H7 (cell line): ENCODE results near the gene CD177. TPM values are rescaled to one million over a fixed set of nuclear protein-coding genes. Genes with fewer than 3 reads are reported as not detected.
A peak's percentile ranks its signal among the peaks of the same experiment; 100 is the strongest.
"Not testable (repeated sequence)": the region's sequence is repeated elsewhere in the genome, so short reads cannot be mapped to it uniquely, and the experiment has no call there.

Experiments used
- DNase-seq: peaks from one replicate; pipeline ENCODE4 v3.0.0; 2012
- H3K27me3 ChIP-seq: 2 replicates; pipeline ENCODE4 v1.6.0; 2011; ENCODE audit warnings: mild to moderate bottlenecking, low read length; ENCODE audit not compliant: control insufficient read depth, insufficient read depth
- H3K36me3 ChIP-seq: replicated peaks from 2 replicates; pipeline ENCODE4 v1.5.1; 2011; ENCODE audit warnings: low read length; ENCODE audit not compliant: control insufficient read depth, insufficient read depth
- H3K4me3 ChIP-seq: 2 replicates; pipeline ENCODE4 v1.5.1; 2011; ENCODE audit warnings: low read depth, mild to moderate bottlenecking, control low read depth, low read length, moderate library complexity; ENCODE audit not compliant: insufficient read depth
- total RNA-seq: library from RNA; depleted of rRNA; stranded (reverse); fragments of >200 nt; shearing (Covaris generic); gene quantifications from 2 replicates; pipeline ENCODE4 v1.2.3, GENCODE V29; 2014

Gene CD177
- total RNA-seq, 1 experiment from 2014 or later, result 2.7 TPM

DNA sequence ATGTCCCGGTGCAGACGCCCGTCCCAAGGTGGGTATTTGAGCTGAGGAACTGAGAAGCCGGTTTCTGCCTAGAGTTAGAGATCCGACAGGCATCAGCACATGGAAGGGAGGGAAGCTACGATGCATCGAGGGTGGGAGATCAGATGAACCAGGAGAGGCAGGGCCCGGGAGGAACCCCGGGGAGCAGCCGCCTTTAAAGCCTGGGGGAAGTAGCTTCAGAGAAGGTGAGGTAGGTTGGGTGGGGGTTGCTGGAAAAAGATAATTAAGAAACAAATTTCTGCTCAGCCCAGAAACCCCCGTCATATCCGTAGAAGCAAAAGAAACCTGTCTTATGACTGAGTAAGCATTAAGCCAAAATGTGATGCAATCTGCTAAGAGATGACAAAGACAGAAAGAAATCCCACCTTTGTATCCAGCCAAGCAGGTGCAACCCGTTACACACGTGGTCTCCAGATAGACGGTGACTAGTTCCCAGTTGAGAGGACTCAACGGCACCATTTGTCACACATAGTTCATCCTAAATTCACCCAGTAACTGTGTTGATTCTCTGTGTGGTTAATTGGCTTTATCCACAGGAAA is 9.1 kb upstream of the CD177 start:
- not testable (repeated sequence) for H3K27me3 ChIP-seq, DNase-seq, H3K36me3 ChIP-seq, H3K4me3 ChIP-seq

DNA sequence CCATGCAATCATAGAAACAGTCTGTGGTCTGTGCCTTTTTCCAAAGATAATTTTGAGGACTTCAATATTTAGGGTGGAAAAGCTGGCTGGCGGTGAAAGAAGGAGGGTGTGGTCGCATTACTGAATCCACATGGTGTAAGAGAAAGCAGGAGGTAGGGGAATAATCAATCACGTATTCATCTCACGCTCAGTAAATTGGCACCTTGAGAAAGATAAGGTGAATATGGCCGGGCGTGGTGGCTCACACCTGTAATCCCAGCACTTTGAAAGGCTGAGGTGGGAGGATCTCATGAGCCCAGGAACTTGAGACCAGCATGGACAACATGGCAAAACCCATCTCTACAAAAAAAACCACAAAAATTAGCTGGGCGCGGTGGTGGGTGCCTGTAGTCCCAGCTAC is 3.7 kb upstream of the CD177 start:
- DNase-seq, H3K36me3 ChIP-seq, H3K27me3 ChIP-seq, H3K4me3 ChIP-seq: not testable (repeated sequence)

DNA sequence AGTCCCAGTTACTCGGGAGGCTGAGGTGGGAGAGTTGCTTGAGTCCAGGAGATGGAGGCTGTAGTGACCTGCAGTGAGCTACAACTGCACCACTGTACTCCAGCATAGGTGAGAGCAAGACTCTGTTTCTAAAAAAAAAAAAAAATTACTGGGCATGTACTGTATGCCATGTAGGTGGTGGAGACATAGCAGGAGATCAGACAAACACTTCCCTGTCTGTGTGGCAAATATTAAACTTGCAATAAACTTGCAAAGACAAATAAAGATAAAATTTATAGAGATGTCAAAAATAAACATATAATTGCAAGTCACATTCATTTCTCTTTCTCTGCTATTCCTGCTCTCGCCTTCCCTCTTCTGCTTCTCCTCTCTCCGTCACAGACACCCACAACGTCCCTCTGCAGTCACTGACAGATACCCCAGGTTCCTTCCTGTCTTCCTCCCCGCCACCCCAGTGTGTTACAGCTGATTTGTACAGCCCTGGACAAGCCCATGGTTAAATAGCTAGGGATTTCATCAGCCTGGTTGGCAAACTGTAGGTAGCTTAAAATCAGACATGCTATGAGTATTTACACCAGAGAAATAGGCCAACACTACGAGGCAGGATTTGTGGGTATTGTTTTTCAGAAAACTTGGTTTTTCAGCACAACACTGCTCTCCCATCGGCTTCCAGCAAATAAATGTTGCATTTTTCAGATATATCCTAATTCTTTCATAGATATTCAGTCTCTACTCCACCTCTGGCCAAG is 1.3 kb upstream of the CD177 start:
- H3K4me3 ChIP-seq, result no peak overlapping the region
- H3K36me3 ChIP-seq, result no peaks in the 10 kb centered on the region
- no peak for DNase-seq
- H3K27me3 ChIP-seq, result peaks cover 8% of the 10 kb centered on the region

DNA sequence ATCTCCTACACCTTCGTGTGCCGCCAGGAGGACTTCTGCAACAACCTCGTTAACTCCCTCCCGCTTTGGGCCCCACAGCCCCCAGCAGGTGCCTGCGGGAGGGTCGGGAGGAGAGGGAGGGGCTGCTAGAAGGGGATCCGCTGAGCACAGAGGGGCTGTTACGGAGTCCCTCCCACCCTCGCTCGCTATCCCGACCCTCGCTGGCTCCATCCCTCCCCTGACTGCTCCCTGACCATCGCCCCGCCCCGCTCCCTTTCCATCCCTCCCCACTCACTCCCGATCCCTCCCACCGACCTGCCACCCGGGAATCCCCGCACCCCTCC is 780 bp downstream of the CD177 start:
- Histone ChIP-seq H3K36me3 (no peaks in the 10 kb centered on the region), H3K27me3 (peaks cover 8% of the 10 kb centered on the region), H3K4me3 (peak overlapping the region; percentile 70)
- DNase-seq, result peak; percentile 91

DNA sequence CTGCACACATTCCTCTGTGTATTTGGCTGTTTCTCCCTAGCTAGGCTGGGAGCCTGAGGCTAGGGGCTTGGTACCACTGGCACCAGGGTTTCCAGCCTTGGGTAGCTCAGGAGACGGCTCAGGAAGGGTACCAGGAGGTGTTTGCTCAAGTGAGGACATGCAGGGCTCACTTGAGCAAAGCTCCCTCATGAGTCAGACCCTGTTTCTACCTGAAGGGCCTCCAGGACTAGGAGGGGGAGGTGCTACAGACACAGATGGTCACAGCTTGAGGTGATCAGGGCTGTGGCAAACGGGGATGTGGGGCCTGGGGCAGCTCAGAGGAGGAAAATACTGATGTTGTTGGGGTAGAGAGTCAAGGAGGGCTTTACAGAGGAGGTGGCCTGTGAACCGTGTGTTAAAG is 3.3 kb downstream of the CD177 start:
- not testable (repeated sequence) for H3K27me3 ChIP-seq, DNase-seq, H3K4me3 ChIP-seq

DNA sequence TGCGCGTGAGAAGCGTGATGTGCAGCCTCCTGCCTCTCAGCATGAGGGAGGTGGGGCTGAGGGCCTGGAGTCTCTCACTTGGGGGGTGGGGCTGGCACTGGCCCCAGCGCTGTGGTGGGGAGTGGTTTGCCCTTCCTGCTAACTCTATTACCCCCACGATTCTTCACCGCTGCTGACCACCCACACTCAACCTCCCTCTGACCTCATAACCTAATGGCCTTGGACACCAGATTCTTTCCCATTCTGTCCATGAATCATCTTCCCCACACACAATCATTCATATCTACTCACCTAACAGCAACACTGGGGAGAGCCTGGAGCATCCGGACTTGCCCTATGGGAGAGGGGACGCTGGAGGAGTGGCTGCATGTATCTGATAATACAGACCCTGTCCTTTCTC is 8.7 kb downstream of the CD177 start:
- no peak overlapping the region for H3K4me3 ChIP-seq
- DNase-seq, result no peak
- no peaks in the 10 kb centered on the region for H3K36me3 ChIP-seq
- no peaks in the 10 kb centered on the region for H3K27me3 ChIP-seq

More for the DNA sequence above, 3.3 kb downstream of the CD177 start:
- not testable (repeated sequence) for H3K36me3 ChIP-seq

DNA sequence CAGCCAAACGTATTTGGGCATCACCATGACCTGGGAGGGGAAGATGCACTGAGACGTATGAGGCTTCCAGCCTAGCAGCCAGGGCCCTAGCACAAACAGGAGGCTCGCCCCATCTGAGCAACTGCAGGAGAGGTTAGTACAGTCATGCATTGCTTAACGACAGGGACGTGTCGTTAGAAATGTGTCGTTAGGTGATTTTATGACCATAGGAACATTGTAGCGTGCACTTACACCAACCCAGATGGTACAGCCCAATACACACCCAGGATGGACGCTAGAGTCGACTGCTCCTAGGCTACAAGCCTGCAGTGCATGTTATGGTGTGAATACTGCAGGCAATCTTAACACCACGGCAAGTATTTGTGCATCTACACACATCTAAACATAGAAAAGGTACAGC is 9.3 kb downstream of the CD177 start:
- H3K36me3 ChIP-seq, result no peaks in the 10 kb centered on the region
- no peaks in the 10 kb centered on the region for H3K27me3 ChIP-seq
- no peak overlapping the region for H3K4me3 ChIP-seq
- DNase-seq, result no peak

DNA sequence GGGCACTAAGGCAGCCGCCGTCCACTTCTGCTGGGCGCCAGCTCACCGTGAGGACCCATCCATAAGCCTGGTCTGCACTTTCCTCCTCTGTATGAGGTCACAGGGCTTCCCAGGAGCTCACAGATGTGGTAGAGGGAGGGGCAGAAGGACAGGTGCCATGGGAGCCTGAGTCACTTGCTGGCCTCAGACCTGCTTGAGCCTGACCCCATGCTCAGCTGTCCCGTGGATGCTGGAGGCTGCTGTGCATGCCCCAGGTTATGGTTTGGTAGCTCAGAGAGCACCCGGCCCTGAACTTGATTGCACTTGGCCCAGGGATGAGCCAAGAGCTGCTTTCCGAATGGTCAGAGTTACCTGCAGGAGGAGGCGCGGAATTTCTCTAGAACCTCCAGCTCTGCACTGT is 12.2 kb downstream of the CD177 start:
- DNase-seq, H3K36me3 ChIP-seq, H3K27me3 ChIP-seq, H3K4me3 ChIP-seq: not testable (repeated sequence)

DNA sequence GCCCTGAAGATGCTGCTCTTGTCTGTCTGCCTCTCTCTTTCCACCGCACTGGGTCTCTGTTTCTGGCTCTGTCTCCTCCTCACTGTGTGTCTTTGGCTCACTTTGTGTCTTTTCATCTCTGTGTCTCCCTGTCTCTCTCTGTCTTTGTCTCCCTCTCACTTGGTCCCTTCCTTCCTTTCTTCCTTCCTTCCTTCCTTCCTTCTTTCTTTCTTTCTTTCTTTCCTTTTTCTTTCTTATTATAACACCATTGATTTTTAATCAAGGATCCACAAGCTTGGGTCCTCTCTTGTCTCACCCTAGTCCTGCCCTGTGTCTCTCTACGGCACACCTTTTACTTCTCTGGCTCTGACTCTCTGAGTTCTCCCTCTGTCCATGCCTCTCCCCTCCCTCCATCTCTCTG is 14.3 kb downstream of the CD177 start:
- no peak for DNase-seq
- H3K4me3 ChIP-seq, result no peak overlapping the region
- no peaks in the 10 kb centered on the region for H3K27me3 ChIP-seq
- no peaks in the 10 kb centered on the region for H3K36me3 ChIP-seq

DNA sequence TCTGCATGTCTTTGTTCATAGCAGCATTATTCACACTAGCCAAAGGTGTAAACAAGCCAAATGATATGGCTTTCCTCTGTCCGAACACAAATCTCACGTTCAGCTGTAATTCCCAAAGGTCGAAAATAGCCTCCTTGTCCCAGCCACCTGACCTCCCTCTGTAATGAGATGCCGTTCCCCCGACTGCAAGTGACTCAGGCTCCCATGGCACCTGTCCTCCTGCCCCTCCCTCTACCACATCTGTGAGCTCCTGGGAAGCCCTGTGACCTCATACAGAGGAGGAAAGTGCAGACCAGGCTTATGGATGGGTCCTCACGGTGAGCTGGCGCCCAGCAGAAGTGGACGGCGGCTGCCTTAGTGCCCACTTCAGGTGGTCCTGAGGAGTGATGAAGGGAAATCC is 15.4 kb downstream of the CD177 start:
- H3K36me3 ChIP-seq, H3K27me3 ChIP-seq, DNase-seq, H3K4me3 ChIP-seq: not testable (repeated sequence)

DNA sequence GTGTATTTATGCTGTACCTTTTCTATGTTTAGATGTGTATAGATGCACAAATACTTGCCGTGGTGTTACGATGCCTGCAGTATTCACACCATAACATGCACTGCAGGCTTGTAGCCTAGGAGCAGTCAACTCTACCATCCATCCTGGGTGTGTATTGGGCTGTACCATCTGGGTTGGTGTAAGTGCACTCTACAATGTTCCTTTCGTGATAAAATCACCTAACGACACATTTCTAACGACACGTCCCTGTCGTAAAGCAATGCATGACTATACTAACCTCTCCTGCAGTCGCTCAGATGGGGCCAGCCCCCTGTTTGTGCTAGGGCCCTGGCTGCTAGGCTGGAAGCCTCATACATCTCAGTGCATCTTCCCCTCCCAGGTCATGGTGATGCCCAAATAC is 18.4 kb downstream of the CD177 start:
- no peaks in the 10 kb centered on the region for H3K36me3 ChIP-seq
- no peak for DNase-seq
- H3K27me3 ChIP-seq, result no peaks in the 10 kb centered on the region
- no peak overlapping the region for H3K4me3 ChIP-seq

DNA sequence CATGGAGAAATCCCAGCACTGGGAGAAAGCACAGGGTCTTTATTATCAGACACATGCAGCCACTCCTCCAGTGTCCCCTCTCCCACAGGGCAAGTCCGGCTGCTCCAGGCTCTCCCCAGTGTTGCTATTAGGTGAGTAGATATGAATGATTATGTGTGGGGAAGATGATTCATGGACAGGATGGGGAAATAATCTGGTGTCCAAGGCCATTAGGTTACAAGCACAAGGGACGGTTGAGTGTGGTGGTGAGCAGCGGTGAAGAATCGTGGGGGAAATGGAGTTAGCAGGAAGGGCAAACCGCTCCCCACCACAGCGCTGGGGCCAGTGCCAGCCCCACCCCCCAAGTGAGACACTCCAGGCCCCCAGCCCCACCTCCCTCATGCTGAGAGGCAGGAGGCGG is 19.0 kb downstream of the CD177 start:
- Histone ChIP-seq H3K4me3 (no peak overlapping the region), H3K27me3 (no peaks in the 10 kb centered on the region), H3K36me3 (no peaks in the 10 kb centered on the region)
- no peak for DNase-seq

DNA sequence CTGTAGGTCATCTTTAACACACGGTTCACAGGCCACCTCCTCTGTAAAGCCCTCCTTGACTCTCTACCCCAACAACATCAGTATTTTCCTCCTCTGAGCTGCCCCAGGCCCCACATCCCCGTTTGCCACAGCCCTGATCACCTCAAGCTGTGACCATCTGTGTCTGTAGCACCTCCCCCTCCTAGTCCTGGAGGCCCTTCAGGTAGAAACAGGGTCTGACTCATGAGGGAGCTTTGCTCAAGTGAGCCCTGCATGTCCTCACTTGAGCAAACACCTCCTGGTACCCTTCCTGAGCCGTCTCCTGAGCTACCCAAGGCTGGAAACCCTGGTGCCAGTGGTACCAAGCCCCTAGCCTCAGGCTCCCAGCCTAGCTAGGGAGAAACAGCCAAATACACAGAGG is 24.1 kb downstream of the CD177 start:
- H3K27me3 ChIP-seq, H3K36me3 ChIP-seq, DNase-seq, H3K4me3 ChIP-seq: not testable (repeated sequence)

DNA sequence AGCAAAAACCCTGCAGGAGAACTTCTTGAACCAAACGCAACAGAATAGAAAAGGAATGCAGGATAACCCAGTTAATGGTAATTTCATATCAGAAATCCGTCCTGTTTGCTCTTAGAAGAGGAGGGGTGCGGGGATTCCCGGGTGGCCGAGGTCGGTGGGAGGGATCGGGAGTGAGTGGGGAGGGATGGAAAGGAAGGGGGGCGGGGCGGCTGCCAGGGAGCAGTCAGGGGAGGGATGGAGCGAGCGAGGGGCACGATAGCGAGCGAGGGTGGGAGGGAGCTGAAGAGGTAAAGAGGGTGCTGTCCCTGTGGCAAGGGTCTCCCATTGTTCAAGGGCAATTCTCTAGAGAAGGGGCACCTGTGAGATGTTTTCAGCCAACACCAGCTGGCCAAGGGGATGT is 26.5 kb downstream of the CD177 start:
- peak; percentile 52 for DNase-seq
- no peaks in the 10 kb centered on the region for H3K27me3 ChIP-seq
- H3K4me3 ChIP-seq, result peak overlapping the region; percentile 16; the same call in 1 of the 2 replicates
- H3K36me3 ChIP-seq, result no peaks in the 10 kb centered on the region

DNA sequence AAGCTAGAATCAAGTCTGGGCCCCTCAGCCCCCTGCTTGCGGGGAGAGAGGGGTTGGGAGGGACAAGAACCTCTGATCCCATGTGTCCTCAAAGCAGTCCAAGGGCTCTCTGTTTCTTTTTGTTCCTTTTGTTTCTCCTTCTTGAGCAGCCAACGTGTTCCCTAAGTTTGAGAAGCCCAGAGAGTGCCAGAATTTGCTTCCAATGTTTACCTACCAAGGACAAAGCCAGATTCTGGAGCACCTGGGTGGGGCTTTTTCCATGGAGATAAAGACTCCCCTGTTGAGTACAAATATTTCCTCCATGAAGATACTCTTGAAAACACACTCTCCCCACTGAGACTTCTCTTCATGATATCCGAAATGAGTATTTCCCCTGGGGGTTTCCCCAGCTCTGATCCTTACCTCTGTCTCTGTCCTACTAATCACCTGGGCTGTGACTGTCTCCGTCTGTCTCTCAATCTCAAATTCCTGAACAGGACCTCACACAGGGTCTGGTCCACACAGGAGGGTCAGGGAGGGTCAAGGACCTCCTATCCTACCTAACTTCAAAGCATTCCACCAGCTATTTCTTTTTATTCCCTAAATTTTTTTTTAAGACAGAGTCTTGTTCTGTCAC is 27.4 kb downstream of the CD177 start:
- DNase-seq, result peak; percentile 15
- no peak overlapping the region for H3K4me3 ChIP-seq
- no peaks in the 10 kb centered on the region for H3K36me3 ChIP-seq
- H3K27me3 ChIP-seq, result no peaks in the 10 kb centered on the region
